K562 (cell line): ENCODE results near the gene GAB1. TPM values are rescaled to one million over a fixed set of nuclear protein-coding genes. Genes with fewer than 3 reads are reported as not detected.

Source experiments
- ATAC-seq: fragments of 200-7000 bp; cut with Tn5 transposase; 3 replicates; pipeline ENCODE4 v1.9.1; 2020; ENCODE audit warnings: moderate library complexity
- BruUV-seq: library from RNA; stranded (reverse); fragments of 400-500 nt; replicated peaks from 2 replicates; lab custom pipeline; 2021; lab: Mats Ljungman, UMichigan
- CTCF ChIA-PET: fragments of 300-600 bp; formaldehyde crosslinking; extraction: SDS; loops from one replicate; lab custom pipeline; 2021; ENCODE audit warnings: low intra/inter-chr PET ratio; lab: Yijun Ruan, JAX
- POLR2A ChIA-PET: fragments of 300-600, 350-650 bp; sonication (Branson Sonifier 250); formaldehyde crosslinking; extraction: SDS; loops from one replicate; lab custom pipeline; 2021; ENCODE audit warnings: antibody characterized with exemption, inconsistent platforms; lab: Yijun Ruan, JAX
- DNase-seq, 4 experiments: peaks; one replicate each; pipeline versions ENCODE4 v3.0.0 to v3.0.0-alpha.2; 2011 to 2018; ENCODE audit warnings: low spot score in 3 of 4, mixed read lengths in 3 of 4; ENCODE audit errors: extremely low read depth in 1 of 4
- FAIRE-seq: peaks from 2 replicates; lab custom pipeline; 2011; peaks lifted over from hg19 to GRCh38; lab: Jason Lieb, UNC
- H2AFZ ChIP-seq: 2 replicates; pipeline ENCODE4 v1.6.0; 2011; ENCODE audit warnings: low read depth, low read length, control low read depth, inconsistent platforms
- H3K27ac ChIP-seq: fragments of 200-600 bp; 3 replicates; pipeline ENCODE4 v1.8.0; 2011; ENCODE audit warnings: low read depth, mild to moderate bottlenecking, control low read depth, inconsistent platforms, low read length, moderate library complexity, mixed read lengths; ENCODE audit errors: extremely low read depth
- H3K27me3 ChIP-seq, 2 experiments: fragments of 300-600 bp in 1 of 2; 2 replicates in 1 of 2; 3 replicates in 1 of 2; pipeline versions ENCODE4 v1.6.0 to v1.8.0; 2011; ENCODE audit warnings: inconsistent platforms in 2 of 2, low read length in 2 of 2, mild to moderate bottlenecking in 1 of 2, mixed read lengths in 1 of 2, moderate library complexity in 1 of 2; ENCODE audit not compliant: control insufficient read depth in 2 of 2, insufficient read depth in 2 of 2
- H3K36me3 ChIP-seq: fragments of 300-600 bp; 3 replicates; pipeline ENCODE4 v1.8.0; 2011; ENCODE audit warnings: mild to moderate bottlenecking, low read length, inconsistent platforms; ENCODE audit not compliant: control insufficient read depth, insufficient read depth
- H3K4me1 ChIP-seq, 2 experiments: fragments of 200-600 bp in 1 of 2; replicated peaks in 1 of 2; 2 replicates in 1 of 2; 3 replicates in 1 of 2; pipeline versions ENCODE4 v1.5.1 to v1.8.0; 2011; ENCODE audit warnings: inconsistent platforms in 2 of 2, low read length in 2 of 2, mild to moderate bottlenecking in 1 of 2, mixed read lengths in 1 of 2, moderate library complexity in 1 of 2; ENCODE audit not compliant: control insufficient read depth in 2 of 2, insufficient read depth in 2 of 2
- H3K4me2 ChIP-seq: 2 replicates; pipeline ENCODE4 v1.6.1; 2011; ENCODE audit warnings: low read length, control low read depth, inconsistent platforms, mixed read lengths; ENCODE audit not compliant: insufficient read depth
- H3K4me3 ChIP-seq: fragments of 200-600 bp; sonication (generic), shearing (Covaris generic); 2 replicates; pipeline ENCODE4 v1.5.1; 2016; ENCODE audit warnings: control low read depth, inconsistent platforms
- H3K79me2 ChIP-seq: fragments of 200-600 bp; 3 replicates; pipeline ENCODE4 v1.8.0; 2011; ENCODE audit warnings: low read length, inconsistent platforms; ENCODE audit not compliant: control insufficient read depth, insufficient read depth
- H3K9ac ChIP-seq, 2 experiments: 2 replicates each; pipeline versions ENCODE4 v1.6.0 to v1.6.1; 2011; ENCODE audit warnings: low read depth in 2 of 2, low read length in 2 of 2, control low read depth in 1 of 2, inconsistent platforms in 1 of 2, mild to moderate bottlenecking in 1 of 2, mixed read lengths in 1 of 2; ENCODE audit not compliant: insufficient read depth in 1 of 2
- H3K9me1 ChIP-seq: one replicate; pipeline ENCODE4 v1.6.0; 2011; ENCODE audit warnings: inconsistent platforms, mild to moderate bottlenecking, low read length, moderate library complexity; ENCODE audit not compliant: control insufficient read depth, insufficient read depth
- H3K9me3 ChIP-seq: replicated peaks from 2 replicates; pipeline ENCODE4 v1.5.1; 2011; ENCODE audit warnings: low read depth, low read length, inconsistent platforms; ENCODE audit not compliant: control insufficient read depth, insufficient read depth
- H4K20me1 ChIP-seq: replicated peaks from 2 replicates; pipeline ENCODE4 v1.6.1; 2011; ENCODE audit warnings: low read length, inconsistent platforms, mixed read lengths; ENCODE audit not compliant: control insufficient read depth, insufficient read depth
- ARID1B ChIP-seq: fragments of 450-650 bp; IDR thresholded peaks from 2 replicates; pipeline ENCODE4 v1.6.1; 2016; ENCODE audit warnings: antibody characterized with exemption, mild to moderate bottlenecking, inconsistent platforms
- BACH1 ChIP-seq: fragments of 200-800 bp; sonication (Bioruptor generic); IDR thresholded peaks from 2 replicates; pipeline ENCODE4 v1.6.1; 2016; ENCODE audit warnings: missing genetic modification characterization, missing compliant biosample characterization
- CCAR2 ChIP-seq: fragments of 200-400 bp; formaldehyde crosslinking; IDR thresholded peaks from 2 replicates; pipeline ENCODE4 v1.6.1; 2017; ENCODE audit warnings: mild to moderate bottlenecking, low read depth, low read length
- CHD1 ChIP-seq: fragments of 200-600 bp; sonication (generic); IDR thresholded peaks from one replicate; pipeline ENCODE4 v1.6.1; 2012; ENCODE audit warnings: mild to moderate bottlenecking, moderate library complexity, low read length, inconsistent platforms
- CREM ChIP-seq: IDR thresholded peaks from 2 replicates; pipeline ENCODE4 v1.6.1; 2014; ENCODE audit warnings: antibody characterized with exemption, low read depth
- IFI16 ChIP-seq: fragments of 250-450 bp; sonication (Bioruptor Pico); IDR thresholded peaks from 2 replicates; pipeline ENCODE4 v2.1.2; 2022; ENCODE audit warnings: mild to moderate bottlenecking, inconsistent platforms
- MTA1 ChIP-seq: fragments of 450-650 bp; IDR thresholded peaks from 2 replicates; pipeline ENCODE4 v1.6.1; 2017; ENCODE audit warnings: borderline replicate concordance
- NFIC ChIP-seq: fragments of 450-650 bp; IDR thresholded peaks from 2 replicates; pipeline ENCODE4 v1.6.1; 2017; ENCODE audit warnings: mild to moderate bottlenecking, inconsistent platforms
- NRF1 ChIP-seq, 2 experiments: fragments of 450-650 bp; IDR thresholded peaks in 1 of 2; conservative IDR thresholded peaks in 1 of 2; 2 replicates each; pipeline ENCODE4 v1.6.1; 2014; ENCODE audit warnings: mild to moderate bottlenecking in 2 of 2
- POLR2AphosphoS5 ChIP-seq: IDR thresholded peaks from 2 replicates; pipeline ENCODE4 v1.6.1; 2011; ENCODE audit warnings: mild to moderate bottlenecking, low read depth, low read length, moderate library complexity; ENCODE audit not compliant: control insufficient read depth, insufficient read depth
- SLC30A9 ChIP-seq: fragments of 250-450 bp; sonication (Bioruptor Pico); IDR thresholded peaks from 2 replicates; pipeline ENCODE4 v1.8.0; 2022; ENCODE audit warnings: mild to moderate bottlenecking, moderate library complexity
- SMARCA4 ChIP-seq: fragments of 450-650 bp; IDR thresholded peaks from 2 replicates; pipeline ENCODE4 v1.6.1; 2016
- TAF1 ChIP-seq: IDR thresholded peaks from 2 replicates; pipeline ENCODE4 v1.6.1; 2011; ENCODE audit warnings: mild to moderate bottlenecking, low read length, moderate library complexity; ENCODE audit not compliant: insufficient read depth, control insufficient read depth, severe bottlenecking; ENCODE audit errors: extremely low read depth
- TCF3 ChIP-seq: sonication (generic); formaldehyde crosslinking; IDR thresholded peaks from 2 replicates; pipeline ENCODE4 v1.4.0; 2020; ENCODE audit warnings: mild to moderate bottlenecking, missing genetic modification reagents
- TCF7 ChIP-seq: sonication (generic); IDR thresholded peaks from 2 replicates; pipeline ENCODE4 v1.6.1; 2016; ENCODE audit warnings: antibody characterized with exemption, borderline replicate concordance
- WGBS: fragments of 100-300 bp; shearing (Covaris generic); methylation state at CpG from one replicate; pipeline ENCODE4 v1.1.6; 2016; ENCODE audit warnings: low coverage, mixed read lengths; ENCODE audit not compliant: insufficient coverage; ENCODE audit errors: missing lambda C conversion rate; 5-methylcytosine and 5-hydroxymethylcytosine counted together
- in situ Hi-C: fragments of 300-500 bp; cut with MboI; formaldehyde crosslinking; loops from 4 replicates; pipeline ENCODE4 v1.15.0; 2018; ENCODE audit warnings: inconsistent platforms, mixed read lengths
- intact Hi-C: fragments of 100-400 bp; cut with micrococcal nuclease; formaldehyde crosslinking; loops from 2 replicates; pipeline ENCODE4 v1.14.2; 2022
- polyA plus RNA-seq, 8 experiments: library from polyadenylated mRNA; depleted of rRNA in 4 of 8; stranded (reverse) in 5 of 8; unstranded in 3 of 8; fragments of >200 nt; fragmentation: Nextera tagmentation in 2 of 8; fragmentation: Illumina TruSeq in 1 of 8; extraction: Ambion mirVana in 2 of 8; extraction: Trizol in 1 of 8; gene quantifications; 2 replicates each; pipeline versions ENCODE4 v1.2.1 to v1.2.3, GENCODE V29; 2011 to 2014; ENCODE audit warnings: inconsistent platforms in 1 of 8, missing spikeins in 1 of 8
- total RNA-seq, 7 experiments: library from RNA; depleted of rRNA in 6 of 7; stranded (reverse); fragments of >200 nt in 6 of 7; fragmentation: Illumina TruSeq in 2 of 7; extraction: Trizol in 2 of 7; gene quantifications; 2 replicates each; pipeline versions ENCODE4 v1.2.1 to v1.2.3, GENCODE V29; 2011 to 2021; ENCODE audit warnings: low replicate concordance in 1 of 7
- TF ChIP-seq, protein P1 (sequence below): sonication (generic); formaldehyde crosslinking; IDR thresholded peaks from 2 replicates; pipeline ENCODE4 v1.8.0; 2022; ENCODE audit warnings: missing genetic modification reagents, mild to moderate bottlenecking, moderate library complexity, borderline replicate concordance
- TF ChIP-seq, protein P2 (sequence below): fragments of 200-800 bp; sonication (Bioruptor generic); IDR thresholded peaks from 2 replicates; pipeline ENCODE4 v1.6.1; 2017; ENCODE audit warnings: missing genetic modification characterization, missing compliant biosample characterization
- TF ChIP-seq, protein P3 (sequence below): fragments of 250-450 bp; sonication (Bioruptor Pico); IDR thresholded peaks from 2 replicates; pipeline ENCODE4 v1.9.0; 2021; ENCODE audit warnings: mild to moderate bottlenecking, inconsistent platforms

Gene GAB1
- total and polyA plus RNA-seq, 9 of the 15 experiments (the other 6 are each of a cell fraction or from before 2014, with no cell fraction given), result 1.3 to 14.6 (median 7.5) TPM

DNA sequence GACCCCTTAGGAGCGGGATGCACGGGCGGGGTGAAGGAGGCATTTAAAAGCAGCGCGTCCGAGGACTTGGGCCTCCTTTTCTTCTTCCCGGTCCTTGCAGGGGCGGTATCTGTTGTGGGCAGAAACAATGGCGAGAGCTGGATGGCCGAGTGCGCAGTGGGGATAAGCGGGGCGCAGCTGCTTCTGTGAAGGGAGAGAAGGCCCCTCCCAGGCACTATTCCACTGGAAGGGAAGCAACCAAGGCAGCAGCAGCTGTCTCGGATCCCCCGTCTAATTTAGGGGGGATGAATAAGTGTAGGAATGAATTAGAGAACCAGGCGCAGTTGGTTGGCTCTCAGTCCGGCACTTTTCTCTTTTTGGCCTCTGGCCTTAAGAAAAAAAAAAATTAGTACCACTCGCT lies 177.8 kb downstream of the GAB1 start:
- peak overlapping the region; percentile 83 to 98 for H3K9ac ChIP-seq
- POLR2A ChIA-PET, result interaction anchor here (0.5 to 1.7 kb wide), 7 partner anchors 11 to 325 kb away, joined by 3 to 4 read pairs (median 3); no protein-coding TSS in a partner anchor
- peak; percentile 48 to 83 (median 58) for DNase-seq
- TSS peak; percentile 41 for BruUV-seq
- H3K27ac ChIP-seq, result peak overlapping the region; percentile 87
- WGBS, result 3% methylated on average over 11 of the region's 18 CpGs
- peaks cover 61% of the 10 kb centered on the region for H3K79me2 ChIP-seq
- peaks cover 0 to 8% of the 10 kb centered on the region in 2 experiments; a peak in 3 of 5 replicates for H3K4me1 ChIP-seq
- ATAC-seq, result peak; percentile 74
- H3K9me3 ChIP-seq, result no peaks in the 10 kb centered on the region
- FAIRE-seq, result peak; percentile 65
- no peaks in the 10 kb centered on the region for H3K27me3 ChIP-seq
- H3K9me1 ChIP-seq, result no peaks in the 10 kb centered on the region
- H3K4me3 ChIP-seq, result peak overlapping the region; percentile 81
- H2AFZ ChIP-seq, result peak overlapping the region; percentile 94
- CTCF ChIA-PET, result interaction anchor here (0.7 kb wide), 1 partner anchor 117 kb away, joined by 3 read pairs; no protein-coding TSS in a partner anchor
- intact Hi-C loops (loop anchor here (5.0 to 10.0 kb wide), 2 partner anchors 177 to 620 kb away; partner anchors contain the start of gene GAB1), in situ Hi-C loops (no loop called here)
- peaks cover 11% of the 10 kb centered on the region for H4K20me1 ChIP-seq
- peak overlapping the region; percentile 89 for H3K4me2 ChIP-seq
- H3K36me3 ChIP-seq, result peaks cover 33% of the 10 kb centered on the region
- no peak for TF ChIP-seq IFI16 (CRISPR knock-in tag)
- peak; percentile 35; the same call in 1 of the 2 replicates for TF ChIP-seq TCF7
- TF ChIP-seq CCAR2, result no peak
- TF ChIP-seq NRF1 (conservative IDR thresholded peaks at IDR 0.05 in 1 of 2, IDR thresholded peaks at IDR 0.05 in 1 of 2), result peak; percentile 33 to 39
- peak; percentile 63; the same call in 1 of the 2 replicates for TF ChIP-seq POLR2AphosphoS5
- 0 out of 2 replicates have a peak, but pooled peaks have one; percentile 10 for TF ChIP-seq CREM
- TF ChIP-seq TAF1, result peak; percentile 57
- no peak for TF ChIP-seq BACH1
- TF ChIP-seq, protein P1, sequence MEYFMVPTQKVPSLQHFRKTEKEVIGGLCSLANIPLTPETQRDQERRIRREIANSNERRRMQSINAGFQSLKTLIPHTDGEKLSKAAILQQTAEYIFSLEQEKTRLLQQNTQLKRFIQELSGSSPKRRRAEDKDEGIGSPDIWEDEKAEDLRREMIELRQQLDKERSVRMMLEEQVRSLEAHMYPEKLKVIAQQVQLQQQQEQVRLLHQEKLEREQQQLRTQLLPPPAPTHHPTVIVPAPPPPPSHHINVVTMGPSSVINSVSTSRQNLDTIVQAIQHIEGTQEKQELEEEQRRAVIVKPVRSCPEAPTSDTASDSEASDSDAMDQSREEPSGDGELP (CRISPR knock-in tag), result peak; percentile 33; the same call in 1 of the 2 replicates
- TF ChIP-seq CHD1, result peak; percentile 1
- TF ChIP-seq NFIC, result 0 out of 2 replicates have a peak, but pooled peaks have one; percentile 15
- no peak for TF ChIP-seq MTA1
- peak; percentile 71 for TF ChIP-seq ARID1B
- TF ChIP-seq, protein P2, sequence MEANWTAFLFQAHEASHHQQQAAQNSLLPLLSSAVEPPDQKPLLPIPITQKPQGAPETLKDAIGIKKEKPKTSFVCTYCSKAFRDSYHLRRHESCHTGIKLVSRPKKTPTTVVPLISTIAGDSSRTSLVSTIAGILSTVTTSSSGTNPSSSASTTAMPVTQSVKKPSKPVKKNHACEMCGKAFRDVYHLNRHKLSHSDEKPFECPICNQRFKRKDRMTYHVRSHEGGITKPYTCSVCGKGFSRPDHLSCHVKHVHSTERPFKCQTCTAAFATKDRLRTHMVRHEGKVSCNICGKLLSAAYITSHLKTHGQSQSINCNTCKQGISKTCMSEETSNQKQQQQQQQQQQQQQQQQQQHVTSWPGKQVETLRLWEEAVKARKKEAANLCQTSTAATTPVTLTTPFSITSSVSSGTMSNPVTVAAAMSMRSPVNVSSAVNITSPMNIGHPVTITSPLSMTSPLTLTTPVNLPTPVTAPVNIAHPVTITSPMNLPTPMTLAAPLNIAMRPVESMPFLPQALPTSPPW (CRISPR knock-in tag), result peak; percentile 9; the same call in 1 of the 2 replicates
- TF ChIP-seq, protein P3, sequence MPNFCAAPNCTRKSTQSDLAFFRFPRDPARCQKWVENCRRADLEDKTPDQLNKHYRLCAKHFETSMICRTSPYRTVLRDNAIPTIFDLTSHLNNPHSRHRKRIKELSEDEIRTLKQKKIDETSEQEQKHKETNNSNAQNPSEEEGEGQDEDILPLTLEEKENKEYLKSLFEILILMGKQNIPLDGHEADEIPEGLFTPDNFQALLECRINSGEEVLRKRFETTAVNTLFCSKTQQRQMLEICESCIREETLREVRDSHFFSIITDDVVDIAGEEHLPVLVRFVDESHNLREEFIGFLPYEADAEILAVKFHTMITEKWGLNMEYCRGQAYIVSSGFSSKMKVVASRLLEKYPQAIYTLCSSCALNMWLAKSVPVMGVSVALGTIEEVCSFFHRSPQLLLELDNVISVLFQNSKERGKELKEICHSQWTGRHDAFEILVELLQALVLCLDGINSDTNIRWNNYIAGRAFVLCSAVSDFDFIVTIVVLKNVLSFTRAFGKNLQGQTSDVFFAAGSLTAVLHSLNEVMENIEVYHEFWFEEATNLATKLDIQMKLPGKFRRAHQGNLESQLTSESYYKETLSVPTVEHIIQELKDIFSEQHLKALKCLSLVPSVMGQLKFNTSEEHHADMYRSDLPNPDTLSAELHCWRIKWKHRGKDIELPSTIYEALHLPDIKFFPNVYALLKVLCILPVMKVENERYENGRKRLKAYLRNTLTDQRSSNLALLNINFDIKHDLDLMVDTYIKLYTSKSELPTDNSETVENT, result 0 out of 2 replicates have a peak, but pooled peaks have one; percentile 15
- TF ChIP-seq TCF3 (CRISPR knock-in tag), result peak; percentile 80
- TF ChIP-seq SMARCA4, result peak; percentile 35; the same call in 1 of the 2 replicates
- TF ChIP-seq SLC30A9 (CRISPR knock-in tag), result no peak
